A172 (cell line): ENCODE data around the gene TMEM41A. TPM values are rescaled to one million over a fixed set of nuclear protein-coding genes. Genes with fewer than 3 reads are reported as not detected.
"Not testable (repeated sequence)": the region's sequence is repeated elsewhere in the genome, so short reads cannot be mapped to it uniquely, and the experiment has no call there.

ENCODE experiments used
- DNase-seq: peaks from one replicate; pipeline ENCODE4 v3.0.0-alpha.2; 2015; ENCODE audit warnings: low spot score
- total RNA-seq: library from RNA; depleted of rRNA; stranded (reverse); fragments of >200 nt; shearing (Covaris generic); gene quantifications from 2 replicates; pipeline ENCODE4 v1.2.3, GENCODE V29; 2014

The TMEM41A gene
- total RNA-seq, 1 experiment from 2014 or later, result 11.0 TPM

GRCh38 chr3:185488465-185488864 lies 10.4 kb downstream of the TMEM41A start:
- DNase-seq, result no peak

DNA sequence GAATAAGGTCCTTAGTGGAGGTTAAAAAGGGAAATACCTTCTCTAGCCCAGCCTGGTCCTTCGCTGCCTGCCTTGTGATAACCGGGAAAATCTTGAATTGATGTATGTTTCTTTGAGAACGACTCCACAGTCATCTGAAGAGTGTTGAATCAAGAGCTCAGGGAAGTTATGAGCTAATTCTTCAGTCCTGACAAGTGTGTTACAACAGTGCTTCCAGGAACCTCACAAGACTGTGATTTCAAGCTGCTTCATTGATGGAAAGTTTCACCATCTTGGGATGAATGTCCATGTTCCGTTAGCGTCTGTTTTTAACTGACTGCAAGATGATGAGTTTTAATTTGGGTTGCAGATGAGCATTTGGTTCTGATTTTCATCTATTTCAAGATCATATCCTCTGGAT lies 12.4 kb downstream of the TMEM41A start:
- no peak for DNase-seq

DNA sequence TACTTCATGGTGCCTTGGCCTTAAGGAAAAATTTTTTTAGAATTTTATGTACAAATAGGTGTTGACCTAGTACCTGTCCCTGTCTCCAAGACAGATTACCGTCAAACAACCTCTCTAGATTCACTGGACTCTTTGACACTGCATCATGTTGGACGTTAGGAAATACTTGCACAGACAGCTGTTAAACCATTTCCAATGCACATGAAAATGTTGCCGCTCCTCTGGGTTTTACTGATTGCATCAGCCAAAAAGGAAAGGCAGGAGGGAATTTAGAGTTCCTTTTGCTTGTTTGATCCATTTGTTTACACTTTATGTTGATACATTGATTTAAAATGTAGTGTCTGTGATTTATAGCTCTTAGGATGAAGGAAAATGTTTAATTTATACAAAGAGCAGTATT lies 14.5 kb downstream of the TMEM41A start:
- no peak for DNase-seq

DNA sequence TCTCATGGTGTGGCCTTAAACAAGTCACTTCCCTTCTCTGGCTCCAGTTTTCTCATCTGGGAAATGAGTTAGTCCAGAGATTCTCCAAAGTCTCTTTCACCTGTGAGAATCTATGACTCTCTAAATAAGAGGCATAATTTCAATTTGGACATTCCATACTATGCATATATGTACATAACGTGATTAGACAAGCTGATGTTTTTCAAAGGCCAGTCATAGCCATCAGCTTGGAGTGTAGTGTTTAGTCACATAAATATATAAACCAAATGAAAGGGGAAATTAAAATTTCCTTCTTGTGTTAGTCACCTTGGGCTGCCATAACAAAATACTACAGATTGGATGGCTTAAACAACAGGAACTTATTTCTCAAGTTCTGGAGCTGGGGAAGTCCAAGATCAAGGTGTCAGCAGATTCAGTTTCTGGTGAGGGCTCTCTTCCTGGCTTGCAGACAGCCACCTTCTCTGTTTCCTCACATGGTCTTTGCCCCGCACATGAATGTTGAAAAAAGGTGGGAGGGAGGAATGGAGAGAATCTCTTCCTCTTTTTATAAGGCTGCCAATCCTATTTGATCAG lies 19.4 kb downstream of the TMEM41A start:
- DNase-seq, result no peak

DNA sequence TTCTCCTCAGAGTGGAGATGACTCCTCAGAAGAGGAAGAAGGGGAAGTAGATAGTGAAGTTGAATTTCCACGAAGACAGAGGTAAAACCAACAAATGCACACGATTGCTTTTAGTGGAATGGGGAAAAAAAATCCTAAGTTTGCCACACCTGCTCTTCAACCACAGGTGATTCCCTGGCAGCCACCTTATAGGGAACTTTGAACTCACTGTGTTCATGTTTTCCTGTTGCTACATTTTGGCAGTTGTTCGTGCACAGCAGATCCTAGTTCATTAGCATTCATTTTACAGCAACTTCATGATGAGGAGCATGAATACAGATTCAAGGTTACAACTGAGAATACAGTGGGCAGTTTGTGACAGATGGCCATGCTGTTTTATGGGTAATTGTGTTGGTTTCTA lies 21.5 kb downstream of the TMEM41A start:
- no peak for DNase-seq

- DNase-seq, result not testable (repeated sequence)
These were observed 23.9 kb downstream of the TMEM41A start for GRCh38 chr3:185474922-185475321.

- peak; percentile 94 for DNase-seq
These were observed 25.5 kb downstream of the TMEM41A start for GRCh38 chr3:185473290-185473815.

DNA sequence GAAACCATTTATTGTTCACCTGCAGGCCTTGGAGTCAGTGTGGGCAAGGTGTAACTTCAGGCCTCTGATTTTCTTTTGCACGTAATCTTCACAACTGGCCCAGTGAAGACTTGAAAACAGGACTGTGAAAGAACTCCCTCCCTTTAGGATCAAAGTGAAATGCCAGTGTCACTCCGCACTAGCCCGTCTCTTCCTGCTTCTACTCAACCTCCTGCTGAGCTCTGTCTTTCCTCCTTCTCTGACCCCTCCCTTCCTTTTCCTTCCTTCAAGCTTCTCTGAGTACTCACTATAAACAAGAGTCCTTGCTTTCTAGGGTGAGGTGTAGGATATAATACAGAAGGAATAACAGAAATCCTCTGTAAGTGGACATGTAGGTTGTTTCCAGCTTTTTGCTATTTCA lies 28.5 kb downstream of the TMEM41A start:
- no peak for DNase-seq

- no peak for DNase-seq
These were observed 29.3 kb downstream of the TMEM41A start for GRCh38 chr3:185469542-185469941.

DNA sequence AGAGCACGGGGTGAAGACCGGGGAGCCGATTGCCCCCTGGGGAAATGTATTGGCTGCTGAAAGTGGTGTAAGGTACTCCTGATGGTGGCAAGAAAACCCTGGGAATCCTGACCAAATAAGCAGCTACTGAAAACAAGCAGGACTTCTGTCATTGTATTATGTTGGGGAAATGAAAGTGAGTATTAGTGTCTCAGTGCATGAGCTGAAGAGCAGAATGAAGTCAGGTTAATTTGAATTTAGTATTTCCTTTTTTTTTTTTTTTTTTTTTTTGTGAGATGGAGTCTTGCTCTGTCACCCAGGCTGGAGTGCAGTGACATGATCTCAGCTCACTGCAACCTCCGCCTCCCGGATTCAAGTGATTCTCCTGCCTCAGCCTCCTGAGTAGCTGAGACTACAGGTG lies 32.7 kb downstream of the TMEM41A start:
- DNase-seq, result not testable (repeated sequence)

- no peak for DNase-seq
These were observed 33.4 kb downstream of the TMEM41A start for GRCh38 chr3:185465471-185465870.

- peak; percentile 27 for DNase-seq
These were observed 38.0 kb downstream of the TMEM41A start for GRCh38 chr3:185460719-185461350.

GRCh38 chr3:185460309-185460708 lies 38.5 kb downstream of the TMEM41A start:
- DNase-seq, result no peak

DNA sequence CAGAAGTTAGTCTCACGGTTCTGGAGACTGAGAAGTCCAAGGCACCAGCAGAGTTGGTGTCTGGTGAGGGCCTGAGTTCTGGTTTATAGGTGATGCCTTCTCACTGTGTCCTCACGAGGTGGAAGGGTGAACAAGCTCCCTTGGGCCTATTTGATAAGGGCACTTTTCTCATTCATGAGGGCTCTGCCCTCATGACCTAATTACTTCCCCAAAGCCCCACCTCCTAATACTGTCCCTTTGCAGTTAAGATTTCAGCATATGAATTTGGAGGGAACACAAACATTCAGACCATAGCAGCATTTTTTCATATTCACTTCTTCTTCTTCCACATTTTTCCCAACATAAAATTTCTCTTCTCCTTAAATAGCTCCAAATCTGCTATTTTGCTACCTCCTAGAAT lies 41.5 kb downstream of the TMEM41A start:
- no peak for DNase-seq

GRCh38 chr3:185451432-185451831 lies 47.4 kb downstream of the TMEM41A start:
- DNase-seq, result not testable (repeated sequence)

DNA sequence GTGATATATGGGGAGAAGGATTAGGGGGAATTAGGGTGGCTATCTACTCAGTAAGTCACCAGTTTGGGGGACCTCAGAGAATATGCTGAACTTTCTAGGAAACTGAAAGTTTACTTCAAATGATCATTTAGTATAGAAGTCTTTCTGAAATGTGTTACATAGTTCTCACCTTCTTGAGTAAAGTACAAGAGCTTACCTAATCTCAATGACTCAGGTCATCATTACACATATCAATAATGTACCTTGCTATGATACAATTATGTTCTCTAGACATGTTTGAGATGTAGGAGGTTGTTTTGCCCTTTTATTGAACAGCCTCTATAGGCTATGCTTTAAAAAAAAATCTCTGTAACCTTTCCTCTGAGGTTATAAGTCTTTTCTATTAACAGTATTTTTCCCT lies 50.7 kb downstream of the TMEM41A start:
- no peak for DNase-seq

DNA sequence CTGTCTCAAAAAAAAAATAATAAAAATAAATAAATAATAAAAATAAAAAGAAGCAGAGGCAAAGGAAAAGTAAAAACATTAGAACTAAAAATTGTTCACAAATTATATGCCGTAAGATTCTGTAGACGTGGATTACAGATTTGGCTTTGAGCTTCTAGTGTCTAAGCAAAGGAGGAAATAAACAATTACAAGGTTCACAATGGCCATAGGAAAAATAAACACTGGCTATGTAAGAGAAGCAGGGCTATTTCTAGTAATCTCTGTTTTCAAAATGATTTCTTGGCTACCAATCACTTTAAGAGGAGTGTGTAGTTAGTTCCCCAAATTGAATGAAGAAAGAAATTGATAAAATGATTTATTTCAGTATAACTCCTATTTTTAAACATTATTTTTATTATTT lies 54.5 kb downstream of the TMEM41A start:
- no peak for DNase-seq

- DNase-seq, result no peak
These were observed 56.8 kb downstream of the TMEM41A start for GRCh38 chr3:185442031-185442430.

- no peak for DNase-seq
These were observed 58.9 kb downstream of the TMEM41A start for GRCh38 chr3:185439745-185440466.
